ENCODE data around the gene SLCO2A1.

GRCh38 chr3:133963657-133964396, 65.9 kb downstream of the SLCO2A1 start:
- TF ChIP-seq CTCF (IDR thresholded peaks at IDR 0.05) (no peak), POLR2A (IDR thresholded peaks at IDR 0.05) (no peak)

All from Peyer's patch (tissue), 4 donors.